Liver (tissue), 9 donors: Measurements from ENCODE around the gene CGNL1. TPM values are rescaled to one million over a fixed set of nuclear protein-coding genes. Genes with fewer than 3 reads are reported as not detected.

Source experiments
- DNase-seq: peaks from one replicate; pipeline ENCODE4 v3.0.0-alpha.2; 2017; ENCODE audit warnings: low spot score
- H3K27ac ChIP-seq, 2 donors: one replicate each; pipeline ENCODE4 v1.7.0; 2013; ENCODE audit warnings: inconsistent platforms in 2 of 2, low read length in 2 of 2, control low read depth in 1 of 2, low read depth in 1 of 2, mild to moderate bottlenecking in 1 of 2
- H3K27me3 ChIP-seq, 4 donors: one replicate each; pipeline versions ENCODE4 v1.6.1 to v1.7.0; 2013; ENCODE audit warnings: low read length in 3 of 4, inconsistent platforms in 1 of 4, mild to moderate bottlenecking in 1 of 4, moderate library complexity in 1 of 4; ENCODE audit not compliant: control insufficient read depth in 4 of 4, insufficient read depth in 4 of 4
- H3K36me3 ChIP-seq, 4 donors: one replicate each; pipeline versions ENCODE4 v1.6.1 to v1.7.0; 2013; ENCODE audit warnings: low read length in 3 of 4, mild to moderate bottlenecking in 3 of 4, low read depth in 1 of 4, moderate library complexity in 1 of 4; ENCODE audit not compliant: control insufficient read depth in 4 of 4, insufficient read depth in 3 of 4
- H3K4me1 ChIP-seq, 4 donors: one replicate each; pipeline versions ENCODE4 v1.6.1 to v1.7.0; 2013; ENCODE audit warnings: low read length in 3 of 4, mild to moderate bottlenecking in 3 of 4, moderate library complexity in 1 of 4; ENCODE audit not compliant: control insufficient read depth in 4 of 4, insufficient read depth in 4 of 4
- H3K4me3 ChIP-seq, 3 donors: one replicate each; pipeline versions ENCODE4 v1.6.1 to v1.7.0; 2013; ENCODE audit warnings: low read length in 3 of 3, control low read depth in 1 of 3, low read depth in 1 of 3, mild to moderate bottlenecking in 1 of 3
- H3K9ac ChIP-seq, 2 donors: one replicate each; pipeline ENCODE4 v1.7.0; 2013; ENCODE audit warnings: low read length in 2 of 2, mild to moderate bottlenecking in 2 of 2, moderate library complexity in 2 of 2, control low read depth in 1 of 2, low read depth in 1 of 2
- H3K9me3 ChIP-seq, 4 donors: one replicate each; pipeline versions ENCODE4 v1.6.1 to v1.7.0; 2013; ENCODE audit warnings: low read length in 3 of 4; ENCODE audit not compliant: control insufficient read depth in 4 of 4
- EGR1 ChIP-seq, 2 donors: IDR thresholded peaks; 2 replicates each; pipeline ENCODE4 v1.6.1; 2016 to 2018; ENCODE audit warnings: antibody characterized with exemption in 2 of 2, low read depth in 2 of 2
- FOXA1 ChIP-seq: IDR thresholded peaks from 2 replicates; pipeline ENCODE4 v1.6.1; 2016; ENCODE audit warnings: antibody characterized with exemption
- GABPA ChIP-seq, 2 donors: IDR thresholded peaks in 1 of 2; conservative IDR thresholded peaks in 1 of 2; 2 replicates each; pipeline ENCODE4 v1.6.1; 2016; ENCODE audit warnings: antibody characterized with exemption in 2 of 2, mild to moderate bottlenecking in 1 of 2, moderate library complexity in 1 of 2
- HNF4A ChIP-seq, 2 donors: conservative IDR thresholded peaks; 2 replicates each; pipeline ENCODE4 v1.6.1; 2016; ENCODE audit warnings: antibody characterized with exemption in 2 of 2, mild to moderate bottlenecking in 2 of 2
- HNF4G ChIP-seq: IDR thresholded peaks from 2 replicates; pipeline ENCODE4 v1.6.1; 2016; ENCODE audit warnings: antibody characterized with exemption
- JUND ChIP-seq, 2 donors: IDR thresholded peaks; 2 replicates each; pipeline ENCODE4 v1.6.1; 2016; ENCODE audit warnings: antibody characterized with exemption in 2 of 2
- NR2F2 ChIP-seq: IDR thresholded peaks from 2 replicates; pipeline ENCODE4 v1.6.1; 2016; ENCODE audit warnings: antibody characterized with exemption
- SP1 ChIP-seq: IDR thresholded peaks from 2 replicates; pipeline ENCODE4 v1.6.1; 2018; ENCODE audit warnings: antibody characterized with exemption, mild to moderate bottlenecking
- TAF1 ChIP-seq: conservative IDR thresholded peaks from 2 replicates; pipeline ENCODE4 v1.6.1; 2016; ENCODE audit warnings: antibody characterized with exemption, mild to moderate bottlenecking
- YY1 ChIP-seq: IDR thresholded peaks from 2 replicates; pipeline ENCODE4 v1.6.1; 2016; ENCODE audit warnings: antibody characterized with exemption, mild to moderate bottlenecking
- WGBS: extraction: QIAGEN DNeasy Blood & Tissue Kit; methylation state at CpG from one replicate; pipeline ENCODE4 v1.1.7; 2013; 5-methylcytosine and 5-hydroxymethylcytosine counted together
- polyA plus RNA-seq, 2 donors: library from polyadenylated mRNA; stranded (reverse) in 1 of 2; unstranded in 1 of 2; fragments of 200-250 nt in 1 of 2; fragments of >200 nt in 1 of 2; fragmentation: Nextera tagmentation in 1 of 2; extraction: Ambion mirVana in 1 of 2; gene quantifications; one replicate each; pipeline versions ENCODE4 v1.2.1 to v1.2.3, GENCODE V29; 2013 to 2015
- total RNA-seq, 2 donors: library from RNA; depleted of rRNA; stranded (reverse); fragments of >200 nt; gene quantifications; one replicate each; pipeline ENCODE4 v1.2.3, GENCODE V29; 2014
- TF ChIP-seq, protein P1 (sequence below): IDR thresholded peaks from 2 replicates; pipeline ENCODE4 v1.6.1; 2016; ENCODE audit warnings: antibody characterized with exemption, mild to moderate bottlenecking
- TF ChIP-seq, protein P2 (sequence below): IDR thresholded peaks from 2 replicates; pipeline ENCODE4 v1.6.1; 2016; ENCODE audit warnings: antibody characterized with exemption
- TF ChIP-seq, protein P3 (sequence below): IDR thresholded peaks from 2 replicates; pipeline ENCODE4 v1.6.1; 2016; ENCODE audit warnings: antibody characterized with exemption
- TF ChIP-seq, protein P4 (sequence below): fragments of 150-350 bp; IDR thresholded peaks from 2 replicates; pipeline ENCODE4 v1.5.1; 2017; ENCODE audit warnings: improper control_type of control experiment, low read depth, low read length; ENCODE audit not compliant: missing input control
- donor health status: healthy.
- donor health status: healthy.
- donor health status: healthy.
- donor health status: healthy.
- donor health status: healthy.

Gene CGNL1
- total and polyA plus RNA-seq, 4 donors: 12.0 to 31.9 (median 16.1) TPM

DNA sequence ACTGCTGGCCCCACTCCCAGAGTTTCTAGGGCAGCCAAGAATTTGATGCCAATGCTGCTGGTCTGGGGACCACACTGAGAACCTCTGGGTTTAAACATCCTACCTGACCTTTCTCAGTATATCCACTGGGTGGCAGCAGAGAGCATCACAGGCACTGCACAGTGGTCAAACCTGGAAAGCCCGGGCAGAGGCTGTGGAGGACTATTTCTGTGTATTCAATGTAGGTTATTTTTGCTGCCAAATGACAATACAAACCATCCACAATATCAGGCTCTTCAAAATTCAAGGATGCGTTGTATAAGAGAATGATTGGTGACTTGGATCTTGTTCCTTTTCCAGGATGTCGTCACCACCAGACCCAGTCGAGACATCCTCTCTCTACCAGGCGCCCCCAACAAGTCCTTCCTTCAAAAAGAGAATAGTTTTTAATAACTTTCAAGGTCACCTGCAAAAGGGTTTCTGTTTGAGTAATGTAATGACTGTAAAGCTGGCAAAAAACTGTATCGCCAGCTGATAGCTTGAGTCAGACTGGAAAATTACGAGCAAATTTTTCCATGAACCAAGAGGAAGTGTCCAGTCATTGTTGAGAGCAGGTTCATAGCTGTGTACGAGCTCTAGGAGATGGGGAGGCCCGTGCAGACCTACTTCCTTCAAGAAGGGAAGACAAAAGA, 184.9 kb downstream of the CGNL1 start (continued):
- TF ChIP-seq, protein P1, sequence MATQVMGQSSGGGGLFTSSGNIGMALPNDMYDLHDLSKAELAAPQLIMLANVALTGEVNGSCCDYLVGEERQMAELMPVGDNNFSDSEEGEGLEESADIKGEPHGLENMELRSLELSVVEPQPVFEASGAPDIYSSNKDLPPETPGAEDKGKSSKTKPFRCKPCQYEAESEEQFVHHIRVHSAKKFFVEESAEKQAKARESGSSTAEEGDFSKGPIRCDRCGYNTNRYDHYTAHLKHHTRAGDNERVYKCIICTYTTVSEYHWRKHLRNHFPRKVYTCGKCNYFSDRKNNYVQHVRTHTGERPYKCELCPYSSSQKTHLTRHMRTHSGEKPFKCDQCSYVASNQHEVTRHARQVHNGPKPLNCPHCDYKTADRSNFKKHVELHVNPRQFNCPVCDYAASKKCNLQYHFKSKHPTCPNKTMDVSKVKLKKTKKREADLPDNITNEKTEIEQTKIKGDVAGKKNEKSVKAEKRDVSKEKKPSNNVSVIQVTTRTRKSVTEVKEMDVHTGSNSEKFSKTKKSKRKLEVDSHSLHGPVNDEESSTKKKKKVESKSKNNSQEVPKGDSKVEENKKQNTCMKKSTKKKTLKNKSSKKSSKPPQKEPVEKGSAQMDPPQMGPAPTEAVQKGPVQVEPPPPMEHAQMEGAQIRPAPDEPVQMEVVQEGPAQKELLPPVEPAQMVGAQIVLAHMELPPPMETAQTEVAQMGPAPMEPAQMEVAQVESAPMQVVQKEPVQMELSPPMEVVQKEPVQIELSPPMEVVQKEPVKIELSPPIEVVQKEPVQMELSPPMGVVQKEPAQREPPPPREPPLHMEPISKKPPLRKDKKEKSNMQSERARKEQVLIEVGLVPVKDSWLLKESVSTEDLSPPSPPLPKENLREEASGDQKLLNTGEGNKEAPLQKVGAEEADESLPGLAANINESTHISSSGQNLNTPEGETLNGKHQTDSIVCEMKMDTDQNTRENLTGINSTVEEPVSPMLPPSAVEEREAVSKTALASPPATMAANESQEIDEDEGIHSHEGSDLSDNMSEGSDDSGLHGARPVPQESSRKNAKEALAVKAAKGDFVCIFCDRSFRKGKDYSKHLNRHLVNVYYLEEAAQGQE: no peak
- no peak for TF ChIP-seq GABPA (IDR thresholded peaks at IDR 0.05 in 1 of 2, conservative IDR thresholded peaks at IDR 0.05 in 1 of 2)
- TF ChIP-seq, protein P2, sequence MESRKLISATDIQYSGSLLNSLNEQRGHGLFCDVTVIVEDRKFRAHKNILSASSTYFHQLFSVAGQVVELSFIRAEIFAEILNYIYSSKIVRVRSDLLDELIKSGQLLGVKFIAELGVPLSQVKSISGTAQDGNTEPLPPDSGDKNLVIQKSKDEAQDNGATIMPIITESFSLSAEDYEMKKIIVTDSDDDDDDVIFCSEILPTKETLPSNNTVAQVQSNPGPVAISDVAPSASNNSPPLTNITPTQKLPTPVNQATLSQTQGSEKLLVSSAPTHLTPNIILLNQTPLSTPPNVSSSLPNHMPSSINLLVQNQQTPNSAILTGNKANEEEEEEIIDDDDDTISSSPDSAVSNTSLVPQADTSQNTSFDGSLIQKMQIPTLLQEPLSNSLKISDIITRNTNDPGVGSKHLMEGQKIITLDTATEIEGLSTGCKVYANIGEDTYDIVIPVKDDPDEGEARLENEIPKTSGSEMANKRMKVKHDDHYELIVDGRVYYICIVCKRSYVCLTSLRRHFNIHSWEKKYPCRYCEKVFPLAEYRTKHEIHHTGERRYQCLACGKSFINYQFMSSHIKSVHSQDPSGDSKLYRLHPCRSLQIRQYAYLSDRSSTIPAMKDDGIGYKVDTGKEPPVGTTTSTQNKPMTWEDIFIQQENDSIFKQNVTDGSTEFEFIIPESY: no peak
- TF ChIP-seq HNF4G: no peak

DNA sequence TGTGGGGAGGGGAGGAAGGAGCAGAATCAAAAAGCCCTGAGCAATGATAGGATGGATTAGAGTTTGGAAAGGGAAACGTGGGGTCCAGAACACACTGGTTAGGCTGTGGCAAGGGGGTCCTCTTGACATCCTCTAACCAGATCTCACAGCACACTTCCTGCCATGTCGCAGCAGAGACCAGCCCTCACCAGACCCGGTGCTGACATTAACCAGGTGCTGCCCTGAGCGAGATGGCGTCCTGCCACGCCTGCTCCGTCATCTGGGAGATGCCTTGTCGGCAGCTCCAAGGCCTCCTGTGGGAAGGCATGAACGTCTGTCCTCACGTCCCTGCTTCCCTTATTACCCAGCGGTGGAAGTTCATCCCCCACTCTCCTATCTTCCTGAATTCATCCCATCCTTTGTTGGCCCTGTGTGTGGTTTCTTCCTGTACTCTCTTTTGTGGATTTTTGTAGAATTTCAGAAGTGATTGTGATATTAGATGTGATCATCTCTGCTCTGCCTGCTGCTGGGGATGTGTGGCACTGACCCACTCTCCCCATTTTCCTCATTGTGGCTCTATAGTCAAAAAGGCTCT, 186.0 kb downstream of the CGNL1 start:
- TF ChIP-seq, protein P2: no peak
- TF ChIP-seq HNF4A (conservative IDR thresholded peaks at IDR 0.05) (no peak), EGR1 (IDR thresholded peaks at IDR 0.05; ENCODE audit: low read depth in 2 of 2) (no peak), SP1 (no peak), JUND (IDR thresholded peaks at IDR 0.05) (no peak), NR2F2 (no peak), YY1 (no peak), GABPA (IDR thresholded peaks at IDR 0.05 in 1 of 2, conservative IDR thresholded peaks at IDR 0.05 in 1 of 2) (no peak), TAF1 (no peak), FOXA1 (no peak), HNF4G (no peak)
- TF ChIP-seq, protein P3, sequence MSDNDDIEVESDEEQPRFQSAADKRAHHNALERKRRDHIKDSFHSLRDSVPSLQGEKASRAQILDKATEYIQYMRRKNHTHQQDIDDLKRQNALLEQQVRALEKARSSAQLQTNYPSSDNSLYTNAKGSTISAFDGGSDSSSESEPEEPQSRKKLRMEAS: no peak
- TF ChIP-seq, protein P4, sequence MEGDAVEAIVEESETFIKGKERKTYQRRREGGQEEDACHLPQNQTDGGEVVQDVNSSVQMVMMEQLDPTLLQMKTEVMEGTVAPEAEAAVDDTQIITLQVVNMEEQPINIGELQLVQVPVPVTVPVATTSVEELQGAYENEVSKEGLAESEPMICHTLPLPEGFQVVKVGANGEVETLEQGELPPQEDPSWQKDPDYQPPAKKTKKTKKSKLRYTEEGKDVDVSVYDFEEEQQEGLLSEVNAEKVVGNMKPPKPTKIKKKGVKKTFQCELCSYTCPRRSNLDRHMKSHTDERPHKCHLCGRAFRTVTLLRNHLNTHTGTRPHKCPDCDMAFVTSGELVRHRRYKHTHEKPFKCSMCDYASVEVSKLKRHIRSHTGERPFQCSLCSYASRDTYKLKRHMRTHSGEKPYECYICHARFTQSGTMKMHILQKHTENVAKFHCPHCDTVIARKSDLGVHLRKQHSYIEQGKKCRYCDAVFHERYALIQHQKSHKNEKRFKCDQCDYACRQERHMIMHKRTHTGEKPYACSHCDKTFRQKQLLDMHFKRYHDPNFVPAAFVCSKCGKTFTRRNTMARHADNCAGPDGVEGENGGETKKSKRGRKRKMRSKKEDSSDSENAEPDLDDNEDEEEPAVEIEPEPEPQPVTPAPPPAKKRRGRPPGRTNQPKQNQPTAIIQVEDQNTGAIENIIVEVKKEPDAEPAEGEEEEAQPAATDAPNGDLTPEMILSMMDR: no peak
- H3K4me1 ChIP-seq: peaks cover 0 to 14% (median 9%) of the 10 kb centered on the region in 4 donors
- no peak overlapping the region for H3K9ac ChIP-seq
- DNase-seq: no peak
- no peaks in the 10 kb centered on the region for H3K36me3 ChIP-seq
- H3K27ac ChIP-seq: no peak overlapping the region
- H3K4me3 ChIP-seq: no peak overlapping the region
- no peaks in the 10 kb centered on the region for H3K27me3 ChIP-seq
- H3K9me3 ChIP-seq: no peaks in the 10 kb centered on the region
- 78% methylated on average over 11 of the region's 11 CpGs for WGBS
